Globus pallidus (tissue), 1 donor: ENCODE measurements around the gene PDE2A.

Experiments used
- DNase-seq: peaks from one replicate; pipeline ENCODE4 v3.0.0-alpha.2; 2015; ENCODE audit warnings: low spot score

Gene PDE2A

GRCh38 chr11:72635309-72635915 is 38.8 kb downstream of the PDE2A start:
- DNase-seq: no peak

DNA sequence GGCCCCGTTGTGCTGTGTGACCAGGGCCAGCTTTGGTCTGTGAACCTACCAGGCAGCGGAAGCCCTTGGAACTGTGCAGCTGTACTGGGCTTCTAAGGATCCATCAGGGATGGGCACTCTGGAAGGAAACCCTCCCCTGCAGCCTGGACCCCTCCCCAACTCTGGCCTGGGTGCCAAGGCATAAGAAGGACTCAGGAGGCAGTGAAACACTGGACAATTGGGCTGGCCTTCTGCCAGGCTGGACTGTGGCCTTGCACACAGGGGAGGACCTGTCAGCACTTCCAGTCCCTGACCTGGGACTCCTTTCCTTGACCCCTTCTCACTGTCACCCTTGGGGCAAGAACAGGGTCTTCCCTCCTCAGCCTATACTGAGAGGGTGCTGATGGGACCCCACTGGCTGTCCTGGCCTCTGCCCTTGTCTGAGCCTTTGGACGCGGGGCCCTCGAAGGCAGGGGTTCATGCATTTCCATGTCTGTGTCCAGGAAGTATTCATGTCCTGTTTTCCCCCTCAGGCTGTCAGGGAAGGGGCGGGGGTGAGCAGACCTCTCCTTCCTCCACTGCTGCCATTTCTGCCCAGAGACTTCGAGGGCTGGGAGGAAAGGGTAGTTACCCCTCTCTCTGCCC is 39.6 kb downstream of the PDE2A start:
- no peak for DNase-seq

DNA sequence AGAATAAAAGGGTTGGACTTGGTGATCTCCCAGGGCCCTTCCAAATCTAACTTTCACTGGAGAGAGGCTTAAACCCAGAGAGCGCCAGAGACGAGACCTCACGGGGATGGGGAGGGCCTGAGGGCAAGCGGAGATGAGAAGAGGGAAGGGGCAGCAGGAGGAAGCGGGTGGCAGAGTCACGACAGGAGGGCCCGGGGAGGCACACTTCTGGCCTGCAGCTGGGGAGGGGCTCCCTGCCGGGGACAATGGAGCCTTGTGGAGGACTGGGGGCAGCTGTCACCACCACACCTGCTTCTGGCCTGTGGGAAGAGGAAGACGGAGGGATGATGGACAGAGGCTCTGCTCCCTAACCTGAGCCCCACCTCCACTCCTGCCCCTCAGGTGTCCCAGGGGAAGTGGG is 40.2 kb downstream of the PDE2A start:
- DNase-seq: no peak

DNA sequence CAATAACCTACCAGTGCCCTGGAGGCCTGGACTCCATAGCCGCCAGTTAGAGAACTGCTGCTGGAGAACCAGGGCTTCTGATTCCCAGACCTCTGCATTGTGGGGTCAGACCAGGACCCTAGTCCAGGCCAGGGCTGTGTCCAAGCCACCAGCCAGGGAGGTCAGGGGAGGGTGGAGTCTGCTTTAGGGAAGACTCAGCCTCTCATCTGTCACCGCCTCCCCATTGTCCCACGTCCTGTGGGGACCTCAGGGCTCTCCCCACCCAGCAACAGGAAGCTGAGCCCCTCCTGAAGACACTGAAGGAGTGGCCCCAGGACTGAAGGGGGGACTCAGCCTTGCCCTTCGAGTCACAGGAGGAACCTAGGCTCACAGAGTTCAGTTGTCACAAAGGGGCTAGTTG is 41.2 kb downstream of the PDE2A start:
- no peak for DNase-seq

GRCh38 chr11:72631806-72632731 is 42.2 kb downstream of the PDE2A start:
- no peak for DNase-seq

DNA sequence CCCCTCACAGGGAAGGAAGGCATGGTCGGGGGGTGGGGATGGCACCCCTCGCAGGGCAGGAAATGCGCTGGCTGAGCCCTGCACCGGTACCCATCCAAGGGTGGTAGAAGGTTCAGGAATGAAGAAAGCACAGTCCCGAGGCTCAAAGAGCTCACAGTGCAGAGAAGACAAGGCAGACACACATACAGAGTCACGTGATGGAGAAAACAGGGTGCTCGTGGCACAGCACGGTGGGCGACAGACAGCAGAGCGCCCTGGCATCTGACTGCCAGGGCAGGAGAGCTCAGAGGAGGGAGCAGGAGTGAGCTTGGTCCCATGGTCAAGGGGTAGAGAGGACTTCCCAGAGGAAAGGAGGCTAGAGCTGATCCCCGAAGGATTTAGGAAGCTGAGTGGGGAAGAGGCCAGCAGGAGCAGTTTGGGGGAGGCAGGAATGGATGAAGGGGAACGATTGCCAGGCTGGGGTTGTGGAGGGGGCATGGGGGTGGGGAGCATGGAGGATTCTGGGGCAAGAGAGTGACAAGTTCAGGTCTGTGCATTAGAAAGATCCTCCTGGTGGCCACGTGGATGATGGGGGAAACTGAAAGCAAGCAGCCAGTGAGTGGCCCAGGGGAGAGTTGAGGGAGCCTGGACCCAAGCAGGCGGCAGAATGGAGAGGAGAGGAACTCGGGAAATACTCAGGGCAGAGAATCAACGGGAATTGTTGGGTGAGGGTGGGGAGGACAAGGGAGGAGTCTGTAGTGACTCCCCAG is 43.9 kb downstream of the PDE2A start:
- DNase-seq: peak; percentile 55

DNA sequence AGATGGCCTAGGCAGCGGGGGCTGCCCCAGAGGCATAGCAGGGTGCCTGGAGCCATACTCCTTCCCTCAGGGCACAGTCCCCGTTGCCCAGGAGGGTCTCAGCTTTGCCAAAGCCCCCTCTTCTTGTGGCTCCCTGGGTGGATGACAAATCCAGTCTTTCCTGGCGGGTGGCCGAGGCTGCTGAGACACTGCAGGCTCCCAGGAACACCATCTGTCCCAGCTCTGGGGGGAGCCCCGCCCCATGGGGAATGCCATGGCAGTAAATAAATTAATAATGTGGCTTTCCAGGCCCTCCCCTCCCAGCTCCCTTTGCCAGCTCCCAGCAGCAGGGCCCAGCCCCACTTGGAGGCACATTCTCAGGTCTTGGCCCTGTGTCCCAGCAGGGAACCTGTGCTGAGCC is 45.0 kb downstream of the PDE2A start:
- DNase-seq: peak; percentile 50

- peak; percentile 87 for DNase-seq
Observed at GRCh38 chr11:72627594-72628281, 46.5 kb downstream of the PDE2A start.

DNA sequence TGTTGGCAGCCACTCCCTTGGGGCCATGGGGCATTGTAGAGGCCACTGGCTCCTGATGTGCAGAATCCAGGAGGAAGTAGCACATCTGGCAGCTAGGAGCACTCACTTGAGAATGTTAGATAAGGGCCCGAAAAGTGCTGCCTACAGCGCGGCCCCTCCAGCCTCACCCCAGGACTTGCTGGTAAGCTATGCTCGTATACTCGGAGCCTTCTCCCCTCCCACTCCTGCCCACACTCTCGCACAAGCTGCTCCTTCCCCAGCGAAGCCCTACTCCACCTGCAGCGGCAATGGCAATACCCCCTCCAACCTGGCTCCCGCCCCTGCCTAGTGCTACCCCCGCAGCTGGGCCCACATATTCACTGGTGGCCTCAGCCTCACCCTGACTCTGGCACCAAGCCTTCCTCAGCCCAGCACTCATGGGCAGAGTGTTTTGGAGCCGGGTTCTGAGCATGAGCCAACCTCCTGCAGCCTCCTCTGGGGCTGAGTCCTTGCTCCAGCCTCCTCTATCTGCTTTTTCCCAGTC is 47.7 kb downstream of the PDE2A start:
- no peak for DNase-seq

- no peak for DNase-seq
Observed at GRCh38 chr11:72625691-72626413, 48.4 kb downstream of the PDE2A start.

DNA sequence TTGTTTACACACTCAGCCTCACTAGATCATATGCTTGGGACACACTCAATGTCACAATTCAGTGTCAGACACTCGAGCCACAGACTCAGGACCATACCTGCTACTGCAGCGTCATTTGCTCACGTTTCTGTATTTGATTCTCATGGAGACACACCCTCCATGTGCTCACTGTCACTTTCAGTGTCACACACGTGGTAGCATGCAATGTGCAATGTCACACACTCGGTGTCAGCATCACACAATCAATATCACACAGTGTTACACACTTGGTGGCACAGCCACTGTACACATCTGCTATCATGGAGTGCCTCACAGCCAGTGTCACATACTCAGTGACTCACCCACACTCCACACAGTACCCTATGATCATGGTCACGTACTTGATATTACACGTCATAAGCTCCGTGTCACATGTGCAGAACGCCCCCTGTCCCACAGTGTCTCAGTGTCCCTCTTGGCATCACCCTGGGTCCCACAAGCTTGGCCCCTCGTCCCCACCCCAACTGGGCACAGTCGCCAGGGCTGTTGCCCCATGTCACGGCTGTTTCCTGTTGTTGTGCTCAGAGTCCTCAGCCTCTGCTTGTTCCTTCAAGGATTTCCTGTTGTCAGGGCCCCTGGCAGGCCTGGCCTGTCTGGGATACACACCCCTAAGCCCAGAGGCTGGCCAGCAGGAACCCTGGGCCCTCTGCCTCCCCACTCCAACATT is 49.6 kb downstream of the PDE2A start:
- DNase-seq: no peak

GRCh38 chr11:72623052-72623451 is 51.2 kb downstream of the PDE2A start:
- no peak for DNase-seq

GRCh38 chr11:72621008-72621610 is 53.1 kb downstream of the PDE2A start:
- DNase-seq: no peak

- no peak for DNase-seq
Observed at GRCh38 chr11:72618803-72619202, 55.4 kb downstream of the PDE2A start.

DNA sequence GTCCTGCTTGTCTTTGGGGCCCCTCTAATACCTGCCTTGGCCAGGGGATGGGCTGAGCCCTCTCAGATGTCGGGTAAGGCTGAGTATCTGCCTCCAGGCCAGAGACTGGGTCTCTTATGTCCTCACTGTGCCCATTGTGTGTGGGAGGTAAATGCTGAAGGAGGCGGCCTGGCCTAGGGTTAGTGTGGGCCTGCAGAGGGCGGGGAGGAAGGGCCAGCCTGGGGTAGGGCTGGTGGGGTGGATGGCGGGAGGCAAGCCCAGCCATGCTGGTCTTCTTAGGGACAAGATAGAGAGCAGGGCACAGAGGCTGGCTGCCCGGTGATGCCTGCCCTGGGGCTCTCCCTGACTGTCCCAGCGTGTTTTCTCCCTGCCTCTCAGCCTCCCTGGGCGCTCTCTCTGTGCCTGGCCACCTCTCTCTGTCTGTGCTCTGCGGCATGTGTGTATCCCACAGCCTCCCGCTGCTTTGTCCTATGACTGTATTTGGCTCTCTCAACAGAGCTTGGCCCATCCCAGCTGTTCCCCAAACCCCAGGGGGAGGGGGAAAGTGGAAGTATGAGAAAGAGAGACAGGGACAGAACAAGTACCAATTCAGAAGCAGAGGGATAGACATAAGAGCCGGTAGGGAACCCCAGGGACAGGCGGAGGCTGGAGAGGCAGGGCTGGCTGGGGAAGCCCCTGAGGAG is 57.0 kb downstream of the PDE2A start:
- peak; percentile 47 for DNase-seq

DNA sequence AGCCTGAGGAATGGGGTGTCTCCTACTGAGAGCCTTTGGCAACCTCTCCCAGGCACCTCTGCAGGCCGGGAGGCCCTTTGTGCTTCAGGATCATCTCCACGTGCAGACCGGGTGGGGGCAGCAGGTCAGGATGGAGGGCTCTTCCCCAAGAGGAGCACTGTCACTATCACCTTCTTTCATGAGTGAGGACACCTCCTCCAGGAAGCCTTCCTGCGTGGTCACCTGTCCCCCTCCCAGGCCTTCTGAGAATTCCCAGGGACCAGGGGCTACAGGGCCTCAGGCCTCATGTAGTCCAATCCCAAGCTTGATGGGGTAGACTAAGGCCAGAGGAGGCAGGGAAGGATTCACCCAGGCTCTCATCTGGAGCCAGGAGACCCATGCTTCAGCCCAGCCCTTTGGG is 57.6 kb downstream of the PDE2A start:
- no peak for DNase-seq

DNA sequence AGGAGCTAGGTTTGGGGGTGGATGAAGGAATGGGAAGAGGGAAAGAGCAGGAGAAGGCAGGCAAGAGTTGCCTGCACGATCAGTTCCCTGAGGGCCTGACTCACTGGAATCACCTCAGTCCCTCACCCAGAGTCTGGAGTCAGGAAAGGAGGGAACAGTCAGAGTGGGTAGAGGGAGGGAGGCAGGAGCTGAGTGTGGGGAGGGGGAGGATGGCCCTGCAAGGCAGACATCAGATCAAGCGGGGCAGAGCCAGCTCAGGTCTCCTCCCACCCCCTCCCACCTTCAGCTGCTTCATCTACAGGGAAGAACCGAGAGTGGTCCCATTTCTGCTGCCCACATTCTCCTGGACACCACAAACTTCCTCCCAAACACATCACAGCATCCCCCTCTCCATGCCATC is 58.9 kb downstream of the PDE2A start:
- no peak for DNase-seq

DNA sequence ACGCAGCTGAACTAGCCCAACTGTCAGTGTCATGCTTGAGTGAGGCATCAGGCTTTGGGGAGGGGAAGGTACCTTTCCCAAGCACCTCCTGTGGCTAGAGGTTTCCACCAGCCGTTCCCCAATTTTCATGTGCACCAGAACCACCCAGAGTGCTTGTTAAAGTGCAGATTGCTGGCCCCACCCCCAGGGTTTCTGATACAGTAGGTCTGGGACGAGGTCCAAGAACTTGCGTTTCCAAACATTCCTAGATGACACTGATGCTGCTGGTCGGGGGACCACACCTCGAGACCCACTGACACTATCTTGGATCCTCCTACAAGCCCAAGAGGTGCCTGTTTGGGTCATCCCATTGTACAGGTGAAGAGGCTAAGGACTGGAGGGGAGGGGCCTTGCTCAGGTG is 59.8 kb downstream of the PDE2A start:
- DNase-seq: no peak

GRCh38 chr11:72613977-72614376 is 60.2 kb downstream of the PDE2A start:
- DNase-seq: no peak
